ENCODE measurements around the gene SFPQ.

Gene SFPQ

GRCh38 chr1:35190784-35191183 lies 2.2 kb downstream of the SFPQ start:
- Mint-ChIP-seq H3K4me3 (peak overlapping the region; percentile 99), H3K27ac (peak overlapping the region; percentile 99), H3K36me3 (ENCODE audit: low read depth) (peaks cover 62% of the 10 kb centered on the region), H3K4me1 (peaks cover 70% of the 10 kb centered on the region), H3K9me3 (no peaks in the 10 kb centered on the region), H3K27me3 (ENCODE audit: low read depth, poor library complexity) (peaks cover 4% of the 10 kb centered on the region)
- no peak for DNase-seq
- TF ChIP-seq CTCF (IDR thresholded peaks at IDR 0.05): no peak

- peaks cover 78% of the 10 kb centered on the region for H3K4me1 Mint-ChIP-seq
- H3K4me3 Mint-ChIP-seq: peak overlapping the region; percentile 99
- no peaks in the 10 kb centered on the region for H3K9me3 Mint-ChIP-seq
- no peak for DNase-seq
- H3K36me3 Mint-ChIP-seq (ENCODE audit: low read depth): peaks cover 82% of the 10 kb centered on the region
- H3K27me3 Mint-ChIP-seq (ENCODE audit: low read depth, poor library complexity): peaks cover 4% of the 10 kb centered on the region
- peak overlapping the region; percentile 72 for H3K27ac Mint-ChIP-seq
- no peak for TF ChIP-seq CTCF (IDR thresholded peaks at IDR 0.05)
Observed at GRCh38 chr1:35188578-35189392, 4.2 kb downstream of the SFPQ start.

- peaks cover 91% of the 10 kb centered on the region for H3K36me3 Mint-ChIP-seq (ENCODE audit: low read depth)
Observed at GRCh38 chr1:35187816-35188342, 5.1 kb downstream of the SFPQ start.

GRCh38 chr1:35186239-35186638 lies 6.7 kb downstream of the SFPQ start:
- Mint-ChIP-seq H3K4me1 (peaks cover 94% of the 10 kb centered on the region), H3K36me3 (ENCODE audit: low read depth) (peaks cover 100% of the 10 kb centered on the region), H3K4me3 (peak overlapping the region; percentile 61), H3K27me3 (ENCODE audit: low read depth, poor library complexity) (peaks cover 4% of the 10 kb centered on the region), H3K27ac (peak overlapping the region; percentile 85), H3K9me3 (no peaks in the 10 kb centered on the region)
- DNase-seq: no peak
- TF ChIP-seq CTCF (IDR thresholded peaks at IDR 0.05): no peak

More at GRCh38 chr1:35187816-35188342, 5.1 kb downstream of the SFPQ start:
- peaks cover 84% of the 10 kb centered on the region for H3K4me1 Mint-ChIP-seq
- H3K27me3 Mint-ChIP-seq (ENCODE audit: low read depth, poor library complexity): peaks cover 4% of the 10 kb centered on the region
- no peak for DNase-seq
- peak overlapping the region; percentile 36 for H3K27ac Mint-ChIP-seq
- no peaks in the 10 kb centered on the region for H3K9me3 Mint-ChIP-seq
- no peak for TF ChIP-seq CTCF (IDR thresholded peaks at IDR 0.05)
- peak overlapping the region; percentile 99 for H3K4me3 Mint-ChIP-seq

GRCh38 chr1:35185200-35185599 lies 7.7 kb downstream of the SFPQ start:
- H3K9me3 Mint-ChIP-seq: no peaks in the 10 kb centered on the region
- DNase-seq: no peak
- H3K27me3 Mint-ChIP-seq (ENCODE audit: low read depth, poor library complexity): no peaks in the 10 kb centered on the region
- H3K36me3 Mint-ChIP-seq (ENCODE audit: low read depth): peaks cover 99% of the 10 kb centered on the region
- TF ChIP-seq CTCF (IDR thresholded peaks at IDR 0.05): no peak
- H3K4me3 Mint-ChIP-seq: peak overlapping the region; percentile 20
- peak overlapping the region; percentile 32 for H3K27ac Mint-ChIP-seq
- peaks cover 92% of the 10 kb centered on the region for H3K4me1 Mint-ChIP-seq
